ENCODE data around the gene MRPL24. TPM values are rescaled to one million over a fixed set of nuclear protein-coding genes. Genes with fewer than 3 reads are reported as not detected.
"Not testable (repeated sequence)": the region's sequence is repeated elsewhere in the genome, so short reads cannot be mapped to it uniquely, and the experiment has no call there.

Gene MRPL24
- total and polyA plus RNA-seq, 8 donors, result 39.8 to 68.6 (median 48.3) TPM

DNA sequence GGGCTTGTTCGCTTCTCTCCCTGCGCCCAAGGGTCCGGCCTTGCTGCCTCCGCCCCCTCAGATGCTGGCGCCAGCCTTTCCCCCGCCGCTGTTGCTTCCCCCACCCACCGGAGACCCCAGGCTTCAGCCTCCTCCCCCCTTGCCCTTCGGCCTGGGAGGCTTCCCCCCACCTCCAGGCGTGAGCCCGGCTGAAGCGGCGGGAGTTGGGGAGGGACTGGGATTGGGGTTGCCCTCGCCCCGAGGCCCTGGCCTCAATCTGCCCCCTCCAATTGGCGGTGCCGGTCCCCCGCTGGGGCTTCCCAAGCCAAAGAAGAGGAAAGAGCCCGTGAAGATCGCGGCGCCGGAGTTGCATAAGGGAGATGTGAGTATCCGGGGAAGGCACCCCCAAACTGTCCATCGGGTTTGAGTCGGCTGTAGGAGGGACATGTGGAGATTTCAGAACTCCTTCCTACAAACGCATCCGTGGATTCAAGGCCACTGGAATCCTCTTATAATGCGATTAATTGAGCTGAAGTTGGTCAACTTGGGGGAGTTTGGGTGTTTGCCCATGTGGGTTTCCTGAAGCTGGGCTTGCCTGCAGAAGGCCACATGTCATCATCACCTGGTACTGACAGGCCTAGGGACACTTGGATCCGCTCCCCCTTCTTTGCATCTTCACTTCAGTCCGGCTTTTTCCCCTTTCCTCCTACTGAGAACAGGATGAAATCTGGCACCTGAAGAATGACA lies 27.2 kb upstream of the MRPL24 start:
- intact Hi-C loops (cut with DNase I), result no loop called here
- Histone ChIP-seq H3K27me3 (no peaks in the 10 kb centered on the region), H3K36me3 (no peaks in the 10 kb centered on the region), H3K27ac (peak overlapping the region; percentile 73 to 91 (median 84)), H3K4me1 (peaks cover 9 to 28% (median 10%) of the 10 kb centered on the region in 3 donors), H3K9me3 (no peaks in the 10 kb centered on the region), H3K4me3 (peak overlapping the region; percentile 47 to 98 (median 84))
- WGBS, 2 donors, result 0 to 1% methylated on average over 26 to 31 of the region's 31 CpGs
- peak; percentile 4 to 13 (median 10) for ATAC-seq
- no peak for FAIRE-seq
- TF ChIP-seq, protein P1, sequence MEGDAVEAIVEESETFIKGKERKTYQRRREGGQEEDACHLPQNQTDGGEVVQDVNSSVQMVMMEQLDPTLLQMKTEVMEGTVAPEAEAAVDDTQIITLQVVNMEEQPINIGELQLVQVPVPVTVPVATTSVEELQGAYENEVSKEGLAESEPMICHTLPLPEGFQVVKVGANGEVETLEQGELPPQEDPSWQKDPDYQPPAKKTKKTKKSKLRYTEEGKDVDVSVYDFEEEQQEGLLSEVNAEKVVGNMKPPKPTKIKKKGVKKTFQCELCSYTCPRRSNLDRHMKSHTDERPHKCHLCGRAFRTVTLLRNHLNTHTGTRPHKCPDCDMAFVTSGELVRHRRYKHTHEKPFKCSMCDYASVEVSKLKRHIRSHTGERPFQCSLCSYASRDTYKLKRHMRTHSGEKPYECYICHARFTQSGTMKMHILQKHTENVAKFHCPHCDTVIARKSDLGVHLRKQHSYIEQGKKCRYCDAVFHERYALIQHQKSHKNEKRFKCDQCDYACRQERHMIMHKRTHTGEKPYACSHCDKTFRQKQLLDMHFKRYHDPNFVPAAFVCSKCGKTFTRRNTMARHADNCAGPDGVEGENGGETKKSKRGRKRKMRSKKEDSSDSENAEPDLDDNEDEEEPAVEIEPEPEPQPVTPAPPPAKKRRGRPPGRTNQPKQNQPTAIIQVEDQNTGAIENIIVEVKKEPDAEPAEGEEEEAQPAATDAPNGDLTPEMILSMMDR (IDR thresholded peaks at IDR 0.05), result no peak
- DNase-seq, result peak; percentile 40 to 82 (median 60)

DNA sequence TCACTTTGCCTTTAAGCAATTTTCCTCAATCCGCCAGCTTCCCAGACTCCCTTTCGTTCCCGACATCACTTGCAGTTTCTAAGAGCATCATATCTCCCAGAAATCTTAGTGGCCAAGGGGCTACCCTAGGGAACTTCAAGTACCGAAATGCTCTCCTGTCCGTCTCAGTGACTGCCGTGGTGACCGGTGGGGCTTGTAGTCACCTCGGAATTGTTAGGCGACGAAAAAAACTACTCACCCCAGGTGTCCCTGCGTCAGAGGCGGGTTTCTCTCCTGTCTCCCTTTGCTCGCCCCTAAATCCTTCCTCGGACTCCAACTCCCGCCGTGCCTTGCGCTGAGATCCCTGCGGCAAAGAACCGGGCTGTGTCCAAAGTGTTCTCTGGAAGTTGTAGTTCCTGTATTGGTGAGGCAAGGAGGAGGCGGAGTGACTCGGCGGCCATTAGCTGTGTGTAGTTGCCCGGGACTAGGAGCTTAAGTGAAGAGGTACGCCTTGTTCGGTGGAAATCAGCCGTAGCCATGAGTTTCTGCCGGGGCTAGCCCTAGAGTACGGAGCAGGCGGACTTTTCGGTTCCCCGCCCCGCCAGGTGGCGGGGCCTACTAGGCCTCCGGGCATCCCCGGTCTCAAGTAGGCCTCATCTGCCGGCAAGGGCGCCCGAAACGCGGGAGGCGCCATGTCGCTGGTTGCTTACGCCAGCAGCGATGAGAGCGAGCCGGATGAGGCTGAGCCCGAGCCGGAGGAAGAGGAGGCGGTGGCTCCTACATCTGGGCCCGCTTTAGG lies 26.4 kb upstream of the MRPL24 start, which contains the start of gene PRCC:
TSS of gene PRCC (plus strand) at position 435 of the 778 bp plus-strand sequence. CDS start at position 672, 237 bp downstream.
- H3K4me1 ChIP-seq, result peaks cover 9 to 21% (median 10%) of the 10 kb centered on the region in 3 donors
- H3K9me3 ChIP-seq, result no peaks in the 10 kb centered on the region
- TF ChIP-seq, protein P1 (IDR thresholded peaks at IDR 0.05), result no peak
- no peaks in the 10 kb centered on the region for H3K36me3 ChIP-seq
- DNase-seq (peak; percentile 87 to 99 (median 98)), FAIRE-seq (peak; percentile 98), ATAC-seq (peak; percentile 90 to 97 (median 93))
- H3K27me3 ChIP-seq, result no peaks in the 10 kb centered on the region
- intact Hi-C loops (cut with DNase I), result no loop called here
- 0% methylated on average over 47 to 50 of the region's 50 CpGs for WGBS, 2 donors
- H3K27ac ChIP-seq, result peak within 1 kb of the TSS; percentile 73 to 91 (median 84)
- H3K4me3 ChIP-seq, result peak within 1 kb of the TSS; percentile 51 to 98 (median 84)

DNA sequence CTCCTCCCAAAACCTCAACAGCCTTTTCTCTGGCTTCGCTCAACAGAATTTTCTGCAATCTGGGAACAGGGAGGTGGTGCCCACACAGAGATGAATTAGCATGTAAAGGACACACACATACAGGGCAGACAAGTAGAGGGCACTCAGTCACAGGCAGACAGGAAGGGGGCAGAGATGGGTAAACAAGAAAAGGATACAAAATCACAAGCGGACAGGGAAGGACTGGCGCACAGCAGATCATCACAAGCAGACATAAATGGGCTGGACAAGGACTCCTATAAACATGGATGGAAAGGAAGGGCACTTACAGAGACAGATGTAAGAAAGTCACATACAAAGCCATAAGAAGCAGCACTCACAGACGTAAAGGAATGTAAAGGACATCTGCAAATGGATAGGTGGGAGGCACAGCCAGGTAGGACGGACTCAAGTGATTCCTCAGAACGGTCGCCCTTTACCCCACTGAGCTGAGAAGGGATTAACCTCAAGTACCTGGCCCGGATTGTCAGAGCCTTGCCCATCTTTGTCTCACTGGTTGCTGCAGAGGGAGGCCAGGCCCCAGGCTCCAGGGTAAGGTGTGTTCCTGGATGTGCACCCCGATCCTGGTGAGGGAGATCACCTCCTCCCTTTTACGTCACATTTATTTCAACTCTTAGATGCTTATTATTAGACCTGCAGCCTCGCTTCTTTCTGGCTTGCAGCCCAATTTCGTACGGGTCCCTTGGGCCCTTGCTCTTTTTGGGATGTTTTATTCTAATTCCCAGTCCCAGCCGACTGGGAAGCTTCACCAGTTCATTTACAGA lies 25.6 kb upstream of the MRPL24 start:
- 6 to 7% methylated on average over 13 to 14 of the region's 14 CpGs for WGBS, 2 donors
- Histone ChIP-seq H3K4me3 (peak overlapping the region; percentile 26 to 65 (median 56)), H3K9me3 (no peaks in the 10 kb centered on the region), H3K27me3 (no peaks in the 10 kb centered on the region), H3K4me1 (peaks cover 9 to 21% (median 10%) of the 10 kb centered on the region in 3 donors), H3K27ac (peak overlapping the region; percentile 61 to 86 (median 74)), H3K36me3 (no peaks in the 10 kb centered on the region)
- FAIRE-seq (no peak), ATAC-seq (peak; percentile 7 to 15 (median 12)), DNase-seq (peak in 3 of 6 donors; percentile 5 to 69 (median 64))
- intact Hi-C loops (cut with DNase I), result no loop called here
- TF ChIP-seq, protein P1 (IDR thresholded peaks at IDR 0.05), result no peak

DNA sequence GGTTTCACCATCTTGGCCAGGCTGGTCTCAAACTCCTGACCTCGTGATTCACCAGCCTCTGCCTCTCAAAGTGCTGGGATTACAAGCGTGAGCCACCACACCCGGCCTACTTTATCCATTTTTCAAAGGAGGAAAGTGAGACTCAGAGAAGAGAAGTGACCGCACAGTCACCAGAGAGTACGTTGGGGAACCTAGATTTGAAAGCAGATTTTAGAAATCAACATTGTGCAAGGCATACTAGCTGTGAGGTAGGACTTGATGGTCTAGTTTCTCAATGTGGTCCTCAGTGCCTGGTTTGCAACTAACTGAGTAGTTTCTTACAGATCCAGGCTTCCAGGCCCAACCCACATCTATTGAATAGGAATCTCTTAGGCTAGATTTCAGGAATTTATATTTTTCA lies 24.8 kb upstream of the MRPL24 start:
- H3K4me3 ChIP-seq, result peak overlapping the region in 3 of 4 donors; percentile 51 to 65 (median 60)
- intact Hi-C loops (cut with DNase I), result no loop called here
- WGBS, 2 donors, result 89 to 90% methylated on average over 5 of the region's 5 CpGs

DNA sequence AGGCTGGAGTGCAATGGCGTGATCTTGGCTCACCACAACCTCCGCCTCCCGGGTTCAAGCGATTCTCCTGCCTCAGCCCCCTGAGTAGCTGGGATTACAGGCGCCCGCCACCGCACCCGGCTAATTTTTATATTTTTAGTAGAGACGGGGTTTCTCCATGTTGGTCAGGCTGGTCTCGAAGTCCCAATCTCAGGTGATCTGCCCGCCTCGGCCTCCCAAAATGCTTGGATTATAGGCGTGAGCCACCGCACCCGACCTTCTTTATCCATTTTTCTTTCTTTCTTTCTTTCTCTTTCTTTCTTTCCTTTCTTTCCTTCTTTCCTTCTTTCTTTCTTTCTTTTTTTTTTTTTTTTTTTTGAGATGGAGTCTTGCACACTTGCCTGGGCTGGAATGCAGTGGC lies 24.2 kb upstream of the MRPL24 start:
- intact Hi-C loops (cut with DNase I); H3K27me3 ChIP-seq; H3K9me3 ChIP-seq; H3K36me3 ChIP-seq; H3K27ac ChIP-seq; ATAC-seq; FAIRE-seq; H3K4me3 ChIP-seq: not testable (repeated sequence)
- peaks cover 4 to 17% (median 10%) of the 10 kb centered on the region in 3 donors for H3K4me1 ChIP-seq
- peak in 1 of 6 donors; percentile 16 for DNase-seq
- 93 to 96% methylated on average over 15 of the region's 15 CpGs for WGBS, 2 donors

More for the DNA sequence above, 24.8 kb upstream of the MRPL24 start:
- TF ChIP-seq, protein P1 (IDR thresholded peaks at IDR 0.05), result no peak
- peaks cover 9 to 18% (median 10%) of the 10 kb centered on the region in 3 donors for H3K4me1 ChIP-seq
- no peaks in the 10 kb centered on the region for H3K9me3 ChIP-seq
- H3K27ac ChIP-seq, result no peak overlapping the region
- DNase-seq (peak in 1 of 6 donors; percentile 9), FAIRE-seq (no peak), ATAC-seq (no peak)
- no peaks in the 10 kb centered on the region for H3K27me3 ChIP-seq
- H3K36me3 ChIP-seq, result no peaks in the 10 kb centered on the region
